ENCODE data around the gene DLG1. TPM values are rescaled to one million over a fixed set of nuclear protein-coding genes. Genes with fewer than 3 reads are reported as not detected.
A peak's percentile ranks its signal among the peaks of the same experiment; 100 is the strongest.

The DLG1 gene
- total and polyA plus RNA-seq, 4 donors, result 12.7 to 51.2 (median 22.3) TPM

DNA sequence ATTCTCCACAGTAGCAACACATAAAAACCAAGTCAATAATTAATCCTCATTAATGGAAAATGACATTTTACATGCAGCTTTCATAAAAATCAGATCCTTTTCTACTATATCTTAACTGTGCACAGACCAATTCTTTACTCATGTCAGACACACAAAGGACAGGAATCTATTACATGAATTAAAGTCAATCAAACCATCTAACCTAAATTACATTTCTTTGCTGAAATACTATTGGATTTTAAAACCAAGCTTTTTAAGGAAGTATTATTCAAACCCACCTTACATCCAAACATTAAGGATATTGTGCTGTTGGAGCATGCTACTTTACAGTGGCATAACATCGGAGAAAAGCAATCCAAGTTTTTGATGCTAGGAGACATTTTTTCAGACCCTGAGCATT lies 72.8 kb downstream of the DLG1 start:
- 96% methylated on average over 1 of the region's 1 CpG for WGBS
- Histone ChIP-seq H3K4me3 (ENCODE audit: low read depth in 1 of 3, low read length in 3 of 3) (no peak overlapping the region), H3K4me1 (ENCODE audit: control insufficient read depth in 4 of 4, insufficient read depth in 4 of 4, low read length in 3 of 4) (peaks cover 4 to 38% (median 19%) of the 10 kb centered on the region in 4 donors), H3K36me3 (ENCODE audit: control insufficient read depth in 4 of 4, insufficient read depth in 3 of 4, low read depth in 1 of 4, low read length in 3 of 4) (no peaks in the 10 kb centered on the region), H3K27ac (ENCODE audit: low read depth in 1 of 2, low read length in 2 of 2) (no peak overlapping the region), H3K9me3 (ENCODE audit: control insufficient read depth in 4 of 4, low read length in 3 of 4) (no peaks in the 10 kb centered on the region), H3K9ac (ENCODE audit: low read depth in 1 of 2, low read length in 2 of 2) (no peak overlapping the region), H3K27me3 (ENCODE audit: control insufficient read depth in 4 of 4, insufficient read depth in 4 of 4, low read length in 3 of 4) (no peaks in the 10 kb centered on the region)
- no peak for DNase-seq (ENCODE audit: low spot score)
- TF ChIP-seq YY1 (IDR thresholded peaks at IDR 0.05), result no peak

DNA sequence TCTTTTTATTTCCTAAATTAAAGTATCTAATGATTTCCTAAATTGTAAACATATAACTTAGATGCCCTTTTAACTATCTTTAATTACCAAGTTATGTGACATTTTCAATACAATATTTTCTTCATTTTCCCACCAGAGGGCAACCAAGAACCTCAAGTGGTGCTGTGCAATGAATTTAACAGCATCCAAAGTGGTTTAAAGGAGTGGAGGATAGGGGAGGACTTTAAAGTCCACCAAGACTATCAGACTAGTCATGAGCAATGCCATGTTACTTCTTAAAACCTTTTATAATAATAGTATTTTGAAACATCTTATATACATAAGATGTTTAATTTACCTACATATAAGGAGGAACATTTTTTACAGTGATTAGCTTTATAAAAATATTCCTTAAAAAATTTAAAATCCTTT lies 74.4 kb downstream of the DLG1 start:
- Histone ChIP-seq H3K27ac (ENCODE audit: low read depth in 1 of 2, low read length in 2 of 2) (no peak overlapping the region), H3K4me3 (ENCODE audit: low read depth in 1 of 3, low read length in 3 of 3) (no peak overlapping the region), H3K9me3 (ENCODE audit: control insufficient read depth in 4 of 4, low read length in 3 of 4) (no peaks in the 10 kb centered on the region), H3K9ac (ENCODE audit: low read depth in 1 of 2, low read length in 2 of 2) (no peak overlapping the region), H3K4me1 (ENCODE audit: control insufficient read depth in 4 of 4, insufficient read depth in 4 of 4, low read length in 3 of 4) (peaks cover 4 to 30% (median 11%) of the 10 kb centered on the region in 4 donors), H3K36me3 (ENCODE audit: control insufficient read depth in 4 of 4, insufficient read depth in 3 of 4, low read depth in 1 of 4, low read length in 3 of 4) (no peaks in the 10 kb centered on the region), H3K27me3 (ENCODE audit: control insufficient read depth in 4 of 4, insufficient read depth in 4 of 4, low read length in 3 of 4) (no peaks in the 10 kb centered on the region)
- no peak for DNase-seq (ENCODE audit: low spot score)
- TF ChIP-seq FOXA2 (IDR thresholded peaks at IDR 0.05) (no peak), HNF4G (IDR thresholded peaks at IDR 0.05) (no peak), RXRA (IDR thresholded peaks at IDR 0.05) (no peak), FOXA1 (IDR thresholded peaks at IDR 0.05) (no peak), HNF4A (conservative IDR thresholded peaks at IDR 0.05) (peak in 1 of 2 donors; percentile 18), RAD21 (IDR thresholded peaks at IDR 0.05) (peak; percentile 86 to 89)
- TF ChIP-seq, protein P1, sequence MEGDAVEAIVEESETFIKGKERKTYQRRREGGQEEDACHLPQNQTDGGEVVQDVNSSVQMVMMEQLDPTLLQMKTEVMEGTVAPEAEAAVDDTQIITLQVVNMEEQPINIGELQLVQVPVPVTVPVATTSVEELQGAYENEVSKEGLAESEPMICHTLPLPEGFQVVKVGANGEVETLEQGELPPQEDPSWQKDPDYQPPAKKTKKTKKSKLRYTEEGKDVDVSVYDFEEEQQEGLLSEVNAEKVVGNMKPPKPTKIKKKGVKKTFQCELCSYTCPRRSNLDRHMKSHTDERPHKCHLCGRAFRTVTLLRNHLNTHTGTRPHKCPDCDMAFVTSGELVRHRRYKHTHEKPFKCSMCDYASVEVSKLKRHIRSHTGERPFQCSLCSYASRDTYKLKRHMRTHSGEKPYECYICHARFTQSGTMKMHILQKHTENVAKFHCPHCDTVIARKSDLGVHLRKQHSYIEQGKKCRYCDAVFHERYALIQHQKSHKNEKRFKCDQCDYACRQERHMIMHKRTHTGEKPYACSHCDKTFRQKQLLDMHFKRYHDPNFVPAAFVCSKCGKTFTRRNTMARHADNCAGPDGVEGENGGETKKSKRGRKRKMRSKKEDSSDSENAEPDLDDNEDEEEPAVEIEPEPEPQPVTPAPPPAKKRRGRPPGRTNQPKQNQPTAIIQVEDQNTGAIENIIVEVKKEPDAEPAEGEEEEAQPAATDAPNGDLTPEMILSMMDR (IDR thresholded peaks at IDR 0.05; ENCODE audit: low read depth, low read length, missing input control), result peak; percentile 46

DNA sequence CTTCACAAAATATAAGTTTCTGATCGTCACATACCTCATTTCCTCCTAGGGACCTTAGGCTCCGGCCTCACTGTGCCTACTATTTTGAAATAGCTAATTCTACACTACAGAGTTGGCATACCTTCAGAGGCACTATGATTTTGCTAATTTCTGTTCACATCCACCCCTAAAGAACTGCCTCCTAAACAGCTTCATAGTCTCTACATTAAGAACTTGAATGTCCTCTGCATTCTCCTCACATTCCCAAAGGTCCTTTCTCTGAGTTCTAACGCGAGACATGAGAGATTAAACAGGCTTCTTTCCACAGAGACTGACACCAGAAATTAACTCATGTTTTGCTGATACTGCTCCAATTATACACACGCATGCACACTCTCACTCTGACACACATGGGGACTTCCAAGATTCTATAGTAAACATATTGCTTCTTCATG lies 75.5 kb downstream of the DLG1 start:
- Histone ChIP-seq H3K4me1 (ENCODE audit: control insufficient read depth in 4 of 4, insufficient read depth in 4 of 4, low read length in 3 of 4) (peaks cover 4 to 21% (median 8%) of the 10 kb centered on the region in 4 donors), H3K9me3 (ENCODE audit: control insufficient read depth in 4 of 4, low read length in 3 of 4) (no peaks in the 10 kb centered on the region), H3K9ac (ENCODE audit: low read depth in 1 of 2, low read length in 2 of 2) (peak overlapping the region in 1 of 2 donors; percentile 39), H3K27ac (ENCODE audit: low read depth in 1 of 2, low read length in 2 of 2) (no peak overlapping the region), H3K4me3 (ENCODE audit: low read depth in 1 of 3, low read length in 3 of 3) (no peak overlapping the region), H3K27me3 (ENCODE audit: control insufficient read depth in 4 of 4, insufficient read depth in 4 of 4, low read length in 3 of 4) (no peaks in the 10 kb centered on the region), H3K36me3 (ENCODE audit: control insufficient read depth in 4 of 4, insufficient read depth in 3 of 4, low read depth in 1 of 4, low read length in 3 of 4) (no peaks in the 10 kb centered on the region)
- TF ChIP-seq, protein P1 (IDR thresholded peaks at IDR 0.05; ENCODE audit: low read depth, low read length, missing input control), result no peak
- TF ChIP-seq RAD21 (IDR thresholded peaks at IDR 0.05), result no peak
- TF ChIP-seq, protein P2, sequence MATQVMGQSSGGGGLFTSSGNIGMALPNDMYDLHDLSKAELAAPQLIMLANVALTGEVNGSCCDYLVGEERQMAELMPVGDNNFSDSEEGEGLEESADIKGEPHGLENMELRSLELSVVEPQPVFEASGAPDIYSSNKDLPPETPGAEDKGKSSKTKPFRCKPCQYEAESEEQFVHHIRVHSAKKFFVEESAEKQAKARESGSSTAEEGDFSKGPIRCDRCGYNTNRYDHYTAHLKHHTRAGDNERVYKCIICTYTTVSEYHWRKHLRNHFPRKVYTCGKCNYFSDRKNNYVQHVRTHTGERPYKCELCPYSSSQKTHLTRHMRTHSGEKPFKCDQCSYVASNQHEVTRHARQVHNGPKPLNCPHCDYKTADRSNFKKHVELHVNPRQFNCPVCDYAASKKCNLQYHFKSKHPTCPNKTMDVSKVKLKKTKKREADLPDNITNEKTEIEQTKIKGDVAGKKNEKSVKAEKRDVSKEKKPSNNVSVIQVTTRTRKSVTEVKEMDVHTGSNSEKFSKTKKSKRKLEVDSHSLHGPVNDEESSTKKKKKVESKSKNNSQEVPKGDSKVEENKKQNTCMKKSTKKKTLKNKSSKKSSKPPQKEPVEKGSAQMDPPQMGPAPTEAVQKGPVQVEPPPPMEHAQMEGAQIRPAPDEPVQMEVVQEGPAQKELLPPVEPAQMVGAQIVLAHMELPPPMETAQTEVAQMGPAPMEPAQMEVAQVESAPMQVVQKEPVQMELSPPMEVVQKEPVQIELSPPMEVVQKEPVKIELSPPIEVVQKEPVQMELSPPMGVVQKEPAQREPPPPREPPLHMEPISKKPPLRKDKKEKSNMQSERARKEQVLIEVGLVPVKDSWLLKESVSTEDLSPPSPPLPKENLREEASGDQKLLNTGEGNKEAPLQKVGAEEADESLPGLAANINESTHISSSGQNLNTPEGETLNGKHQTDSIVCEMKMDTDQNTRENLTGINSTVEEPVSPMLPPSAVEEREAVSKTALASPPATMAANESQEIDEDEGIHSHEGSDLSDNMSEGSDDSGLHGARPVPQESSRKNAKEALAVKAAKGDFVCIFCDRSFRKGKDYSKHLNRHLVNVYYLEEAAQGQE (IDR thresholded peaks at IDR 0.05), result no peak
- no peak for TF ChIP-seq FOXA2 (IDR thresholded peaks at IDR 0.05)
- no peak for TF ChIP-seq GABPA (IDR thresholded peaks at IDR 0.05 in 1 of 2, conservative IDR thresholded peaks at IDR 0.05 in 1 of 2)
- TF ChIP-seq TAF1 (conservative IDR thresholded peaks at IDR 0.05), result no peak
- no peak for TF ChIP-seq HNF4A (conservative IDR thresholded peaks at IDR 0.05)
- no peak for TF ChIP-seq NR2F2 (IDR thresholded peaks at IDR 0.05)
- TF ChIP-seq, protein P3, sequence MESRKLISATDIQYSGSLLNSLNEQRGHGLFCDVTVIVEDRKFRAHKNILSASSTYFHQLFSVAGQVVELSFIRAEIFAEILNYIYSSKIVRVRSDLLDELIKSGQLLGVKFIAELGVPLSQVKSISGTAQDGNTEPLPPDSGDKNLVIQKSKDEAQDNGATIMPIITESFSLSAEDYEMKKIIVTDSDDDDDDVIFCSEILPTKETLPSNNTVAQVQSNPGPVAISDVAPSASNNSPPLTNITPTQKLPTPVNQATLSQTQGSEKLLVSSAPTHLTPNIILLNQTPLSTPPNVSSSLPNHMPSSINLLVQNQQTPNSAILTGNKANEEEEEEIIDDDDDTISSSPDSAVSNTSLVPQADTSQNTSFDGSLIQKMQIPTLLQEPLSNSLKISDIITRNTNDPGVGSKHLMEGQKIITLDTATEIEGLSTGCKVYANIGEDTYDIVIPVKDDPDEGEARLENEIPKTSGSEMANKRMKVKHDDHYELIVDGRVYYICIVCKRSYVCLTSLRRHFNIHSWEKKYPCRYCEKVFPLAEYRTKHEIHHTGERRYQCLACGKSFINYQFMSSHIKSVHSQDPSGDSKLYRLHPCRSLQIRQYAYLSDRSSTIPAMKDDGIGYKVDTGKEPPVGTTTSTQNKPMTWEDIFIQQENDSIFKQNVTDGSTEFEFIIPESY (IDR thresholded peaks at IDR 0.05), result no peak
- no peak for DNase-seq (ENCODE audit: low spot score)
- WGBS, result 32% methylated on average over 5 of the region's 5 CpGs

Data from liver (tissue), 9 donors.